Fibroblast of mammary gland (primary cell): Measurements from ENCODE around the gene CCR6.

ENCODE experiments used
- DNase-seq: peaks from one replicate; pipeline ENCODE4 v3.0.0-alpha.2; 2010; ENCODE audit warnings: low read depth
- H3K4me3 ChIP-seq: 2 replicates; pipeline ENCODE4 v1.5.1; 2011; ENCODE audit warnings: low read depth, mild to moderate bottlenecking, low read length, moderate library complexity; ENCODE audit not compliant: control insufficient read depth
- TF ChIP-seq, protein P1 (sequence below): conservative IDR thresholded peaks from 2 replicates; pipeline ENCODE4 v1.5.1; 2011; ENCODE audit warnings: low read depth, low read length, inconsistent platforms; ENCODE audit not compliant: control insufficient read depth, insufficient read depth

The CCR6 gene

DNA sequence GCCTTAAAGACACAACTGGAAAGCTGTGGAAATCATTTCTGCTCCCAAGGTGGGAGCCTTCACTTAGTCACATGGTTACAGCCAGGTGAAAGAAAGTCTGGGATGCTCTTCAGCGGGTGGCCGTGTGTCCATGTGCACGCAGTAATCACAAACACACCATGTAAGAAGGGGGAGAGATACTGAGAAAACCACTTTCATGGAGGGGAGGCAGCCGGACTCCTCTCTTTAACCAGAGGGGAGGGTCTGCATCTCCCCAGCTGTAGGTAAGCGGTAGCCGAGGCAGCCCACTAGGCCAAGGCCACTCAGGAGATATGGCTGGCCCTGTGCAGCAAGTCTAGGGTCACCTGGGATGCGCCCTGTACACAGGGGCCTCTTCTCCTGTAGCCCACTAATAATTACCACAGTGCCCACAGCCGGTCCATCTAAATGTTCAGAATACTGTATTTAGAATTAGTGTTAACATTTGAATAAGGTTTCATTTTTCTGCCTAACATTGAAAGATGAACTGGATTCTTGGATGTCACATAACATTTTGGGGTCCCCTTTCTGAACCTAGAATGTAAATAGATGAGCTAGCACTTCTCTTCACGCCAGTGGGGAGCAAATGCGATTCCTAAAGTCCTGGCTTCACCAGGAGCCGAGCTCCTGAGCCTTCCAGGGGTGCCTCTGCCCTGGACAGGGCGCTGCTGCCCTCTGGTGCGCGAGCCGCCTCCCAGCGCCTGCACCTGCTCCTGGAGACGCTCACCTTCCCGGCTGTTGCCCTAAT, 19.0 kb downstream of the CCR6 start:
- H3K4me3 ChIP-seq, result no peak overlapping the region
- DNase-seq, result peak; percentile 4
- TF ChIP-seq, protein P1, sequence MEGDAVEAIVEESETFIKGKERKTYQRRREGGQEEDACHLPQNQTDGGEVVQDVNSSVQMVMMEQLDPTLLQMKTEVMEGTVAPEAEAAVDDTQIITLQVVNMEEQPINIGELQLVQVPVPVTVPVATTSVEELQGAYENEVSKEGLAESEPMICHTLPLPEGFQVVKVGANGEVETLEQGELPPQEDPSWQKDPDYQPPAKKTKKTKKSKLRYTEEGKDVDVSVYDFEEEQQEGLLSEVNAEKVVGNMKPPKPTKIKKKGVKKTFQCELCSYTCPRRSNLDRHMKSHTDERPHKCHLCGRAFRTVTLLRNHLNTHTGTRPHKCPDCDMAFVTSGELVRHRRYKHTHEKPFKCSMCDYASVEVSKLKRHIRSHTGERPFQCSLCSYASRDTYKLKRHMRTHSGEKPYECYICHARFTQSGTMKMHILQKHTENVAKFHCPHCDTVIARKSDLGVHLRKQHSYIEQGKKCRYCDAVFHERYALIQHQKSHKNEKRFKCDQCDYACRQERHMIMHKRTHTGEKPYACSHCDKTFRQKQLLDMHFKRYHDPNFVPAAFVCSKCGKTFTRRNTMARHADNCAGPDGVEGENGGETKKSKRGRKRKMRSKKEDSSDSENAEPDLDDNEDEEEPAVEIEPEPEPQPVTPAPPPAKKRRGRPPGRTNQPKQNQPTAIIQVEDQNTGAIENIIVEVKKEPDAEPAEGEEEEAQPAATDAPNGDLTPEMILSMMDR, result peak; percentile 42

DNA sequence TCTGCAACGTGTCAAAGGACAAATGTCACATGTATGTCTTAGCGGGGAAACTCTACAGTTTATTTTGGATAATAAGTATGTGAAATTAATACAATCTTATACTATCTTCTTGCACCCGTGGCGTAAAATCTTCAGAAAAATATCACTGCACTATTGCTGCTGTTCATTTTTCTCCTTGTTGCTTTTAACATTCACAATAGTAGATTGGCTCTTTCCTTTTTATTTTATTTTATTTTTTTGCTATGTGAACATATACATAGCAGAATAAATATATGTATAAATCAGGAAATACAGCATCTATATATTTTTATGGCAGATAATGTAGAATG, 19.5 kb downstream of the CCR6 start:
- no peak for DNase-seq
- TF ChIP-seq, protein P1, result no peak
- no peak overlapping the region for H3K4me3 ChIP-seq

DNA sequence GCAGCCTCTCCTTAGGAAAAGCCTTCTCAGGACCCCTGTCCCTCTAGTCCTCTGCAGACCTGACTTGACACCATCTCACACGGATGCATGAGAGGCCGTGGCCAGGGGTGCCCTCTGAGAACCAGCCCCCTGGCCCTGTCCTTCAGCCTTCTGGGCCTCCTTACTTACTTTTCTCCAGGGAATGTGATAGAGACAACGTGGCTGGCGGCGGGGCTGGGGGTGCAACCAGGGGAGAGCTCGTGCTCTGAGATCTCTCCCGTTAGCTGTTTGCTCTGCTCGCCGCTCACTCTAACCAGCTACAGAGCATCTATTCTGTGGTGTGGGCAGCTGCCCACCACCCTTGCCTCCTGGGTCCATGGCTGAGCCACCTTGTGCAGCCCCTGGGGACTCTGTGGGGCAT, 20.1 kb downstream of the CCR6 start:
- no peak for DNase-seq
- TF ChIP-seq, protein P1, result no peak
- no peak overlapping the region for H3K4me3 ChIP-seq

DNA sequence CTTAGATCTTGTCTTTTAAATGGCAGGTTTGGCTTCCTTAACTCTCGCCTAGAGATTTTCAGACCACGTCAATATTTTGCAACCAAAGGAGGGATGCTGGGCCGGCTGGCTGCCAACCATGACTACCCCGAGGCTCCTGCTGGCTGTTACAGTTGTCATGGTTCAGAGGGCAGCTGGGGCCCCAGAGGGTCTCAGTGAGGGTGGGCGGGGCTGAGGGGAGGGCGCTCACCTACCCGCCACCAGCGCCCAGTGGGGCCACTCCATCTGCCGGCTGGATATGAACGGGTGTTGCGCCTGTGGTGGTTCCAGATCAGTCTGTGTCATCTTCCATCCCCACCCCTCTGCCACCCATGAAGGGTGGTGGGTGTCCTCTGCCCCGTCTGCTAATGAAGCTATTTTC, 22.6 kb downstream of the CCR6 start:
- no peak overlapping the region for H3K4me3 ChIP-seq
- no peak for DNase-seq
- TF ChIP-seq, protein P1, result no peak

DNA sequence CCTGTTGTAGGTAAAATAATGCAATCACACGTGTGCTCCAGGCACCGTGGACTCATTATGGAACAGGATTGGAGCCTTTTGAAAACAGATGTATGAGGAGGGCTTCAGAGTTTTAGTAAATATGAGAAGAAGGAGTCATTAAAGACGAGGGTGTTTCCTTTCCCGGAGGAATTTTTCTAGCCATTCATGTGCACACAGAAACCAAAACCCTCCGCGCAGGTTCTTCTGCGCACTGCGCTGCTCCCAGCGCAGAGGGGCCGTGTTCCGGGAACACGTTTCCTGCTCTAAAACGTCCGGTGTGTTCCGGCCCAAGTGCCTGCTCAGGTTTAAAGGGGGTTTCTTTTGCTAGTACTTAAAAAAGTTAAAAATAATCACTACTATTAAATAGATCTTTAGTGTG, 23.2 kb downstream of the CCR6 start:
- H3K4me3 ChIP-seq, result no peak overlapping the region
- DNase-seq, result no peak
- TF ChIP-seq, protein P1, result no peak

DNA sequence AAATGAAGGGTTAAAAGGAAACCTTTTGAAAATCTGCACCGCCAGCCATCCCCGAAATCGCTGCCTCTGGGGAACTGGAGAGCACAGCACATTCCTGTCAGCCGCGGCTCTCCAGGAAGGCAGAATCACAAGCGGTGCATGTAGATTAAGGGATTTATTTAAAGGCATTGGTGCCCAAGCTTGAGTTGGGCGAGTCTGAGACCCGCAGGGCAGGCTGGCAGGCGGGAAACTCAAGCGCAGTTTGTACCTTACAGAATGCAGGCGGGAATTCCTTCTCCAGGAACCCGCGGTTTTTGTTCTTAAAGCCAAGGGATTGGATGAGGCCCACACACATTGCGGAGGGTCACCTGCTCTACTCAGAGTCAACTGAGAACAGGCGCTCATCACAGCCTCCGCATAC, 24.1 kb downstream of the CCR6 start:
- TF ChIP-seq, protein P1, result no peak
- no peak for DNase-seq
- H3K4me3 ChIP-seq, result no peak overlapping the region

DNA sequence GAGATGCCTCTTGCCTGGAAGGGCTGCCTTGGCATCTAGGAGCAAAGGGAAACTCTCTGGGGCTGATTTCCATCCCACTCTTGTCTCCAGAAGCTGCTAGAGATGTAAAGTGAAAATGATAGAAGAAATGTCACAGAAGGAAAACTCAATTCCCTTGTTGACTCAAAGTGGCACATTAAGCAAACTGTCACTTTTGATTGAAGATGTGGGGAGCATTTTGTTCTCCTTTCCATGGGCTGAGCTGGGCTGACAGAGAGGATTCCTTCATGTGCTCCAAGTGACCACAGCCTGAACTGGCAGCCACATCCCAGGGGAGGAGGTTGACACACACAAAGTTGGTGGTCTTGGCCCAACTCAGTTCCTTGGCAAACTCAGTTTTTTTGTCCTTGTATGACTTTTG, 25.1 kb downstream of the CCR6 start:
- TF ChIP-seq, protein P1, result no peak
- H3K4me3 ChIP-seq, result no peak overlapping the region
- no peak for DNase-seq
